ENCODE measurements around the gene EPHA2.

Gene EPHA2

GRCh38 chr1:16195518-16195905 lies 39.6 kb upstream of the EPHA2 start:
- TF ChIP-seq CTCF (IDR thresholded peaks at IDR 0.05; ENCODE audit: insufficient read depth, low read length, poor library complexity, severe bottlenecking): no peak
- DNase-seq (ENCODE audit: extremely low read depth, insufficient read length): no peak
- H3K36me3 ChIP-seq (ENCODE audit: control insufficient read depth, insufficient read depth, low read length): no peaks in the 10 kb centered on the region
- no peak overlapping the region for H3K4me3 ChIP-seq (replicated peaks; ENCODE audit: low read depth, low read length)
- H3K27me3 ChIP-seq (replicated peaks; ENCODE audit: control insufficient read depth, insufficient read depth, low read length): no peaks in the 10 kb centered on the region

- DNase-seq (ENCODE audit: extremely low read depth, insufficient read length): no peak
- H3K27me3 ChIP-seq (replicated peaks; ENCODE audit: control insufficient read depth, insufficient read depth, low read length): no peaks in the 10 kb centered on the region
- H3K36me3 ChIP-seq (ENCODE audit: control insufficient read depth, insufficient read depth, low read length): no peaks in the 10 kb centered on the region
- no peak overlapping the region for H3K4me3 ChIP-seq (replicated peaks; ENCODE audit: low read depth, low read length)
- no peak for TF ChIP-seq CTCF (IDR thresholded peaks at IDR 0.05; ENCODE audit: insufficient read depth, low read length, poor library complexity, severe bottlenecking)
Observed at GRCh38 chr1:16191916-16192546, 36.2 kb upstream of the EPHA2 start.

GRCh38 chr1:16191309-16191708 lies 35.4 kb upstream of the EPHA2 start:
- DNase-seq (ENCODE audit: extremely low read depth, insufficient read length): no peak
- no peaks in the 10 kb centered on the region for H3K27me3 ChIP-seq (replicated peaks; ENCODE audit: control insufficient read depth, insufficient read depth, low read length)
- H3K4me3 ChIP-seq (replicated peaks; ENCODE audit: low read depth, low read length): no peak overlapping the region
- no peak for TF ChIP-seq CTCF (IDR thresholded peaks at IDR 0.05; ENCODE audit: insufficient read depth, low read length, poor library complexity, severe bottlenecking)
- no peaks in the 10 kb centered on the region for H3K36me3 ChIP-seq (ENCODE audit: control insufficient read depth, insufficient read depth, low read length)

- DNase-seq (ENCODE audit: extremely low read depth, insufficient read length): no peak
- H3K36me3 ChIP-seq (ENCODE audit: control insufficient read depth, insufficient read depth, low read length): no peaks in the 10 kb centered on the region
- no peak overlapping the region for H3K4me3 ChIP-seq (replicated peaks; ENCODE audit: low read depth, low read length)
- no peak for TF ChIP-seq CTCF (IDR thresholded peaks at IDR 0.05; ENCODE audit: insufficient read depth, low read length, poor library complexity, severe bottlenecking)
- H3K27me3 ChIP-seq (replicated peaks; ENCODE audit: control insufficient read depth, insufficient read depth, low read length): no peaks in the 10 kb centered on the region
Observed at GRCh38 chr1:16189921-16190621, 34.2 kb upstream of the EPHA2 start.

GRCh38 chr1:16189003-16189402 lies 33.1 kb upstream of the EPHA2 start:
- no peak for DNase-seq (ENCODE audit: extremely low read depth, insufficient read length)
- no peaks in the 10 kb centered on the region for H3K27me3 ChIP-seq (replicated peaks; ENCODE audit: control insufficient read depth, insufficient read depth, low read length)

More at GRCh38 chr1:16189003-16189402, 33.1 kb upstream of the EPHA2 start:
- no peak overlapping the region for H3K4me3 ChIP-seq (replicated peaks; ENCODE audit: low read depth, low read length)
- no peaks in the 10 kb centered on the region for H3K36me3 ChIP-seq (ENCODE audit: control insufficient read depth, insufficient read depth, low read length)
- no peak for TF ChIP-seq CTCF (IDR thresholded peaks at IDR 0.05; ENCODE audit: insufficient read depth, low read length, poor library complexity, severe bottlenecking)
